ENCODE results near the gene ENTREP1.

The ENTREP1 gene

DNA sequence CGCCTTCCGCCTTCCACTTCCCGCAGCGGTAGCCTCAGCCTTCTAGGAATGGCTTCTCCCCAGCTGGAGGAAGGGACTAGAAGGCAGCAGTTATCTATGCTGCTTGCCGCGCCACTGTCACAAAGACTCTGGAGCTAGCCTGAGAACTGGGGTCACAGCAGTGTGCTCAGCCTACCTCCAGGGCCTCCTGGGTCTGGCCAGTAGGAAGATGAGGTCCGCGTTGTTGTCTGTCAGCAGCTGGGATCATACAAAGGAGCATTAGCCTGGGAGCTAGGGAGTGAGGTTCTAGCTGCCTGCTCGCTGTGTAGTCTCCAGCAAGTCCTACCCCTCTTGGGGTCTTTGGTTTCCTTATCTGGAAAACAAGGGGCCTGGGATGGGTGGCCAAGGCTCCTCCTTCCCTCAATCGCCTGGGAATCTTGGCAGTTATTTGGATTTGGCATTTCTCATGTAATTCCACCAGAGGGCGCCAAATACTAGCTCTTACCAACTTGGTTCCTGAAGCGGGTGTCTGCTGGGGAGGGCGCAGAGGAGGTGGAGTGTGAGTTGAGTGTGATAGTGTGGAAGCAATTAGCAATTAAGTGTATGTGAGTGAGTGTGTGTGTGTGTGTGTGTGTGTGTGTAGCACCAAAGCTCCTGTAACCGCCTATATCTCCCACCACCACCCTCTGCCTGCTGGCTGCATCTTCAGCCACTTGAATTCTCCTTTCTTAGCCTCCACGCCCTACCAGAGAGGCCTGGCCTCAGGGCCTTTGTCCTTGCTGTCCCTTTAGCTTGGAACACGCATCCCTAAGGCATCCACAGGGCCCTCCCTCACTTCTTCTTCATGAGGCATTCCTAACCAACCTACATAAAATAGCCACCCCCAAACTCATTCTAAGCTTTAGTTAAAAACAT, 97.1 kb downstream of the ENTREP1 start:
- TF ChIP-seq, protein P1, sequence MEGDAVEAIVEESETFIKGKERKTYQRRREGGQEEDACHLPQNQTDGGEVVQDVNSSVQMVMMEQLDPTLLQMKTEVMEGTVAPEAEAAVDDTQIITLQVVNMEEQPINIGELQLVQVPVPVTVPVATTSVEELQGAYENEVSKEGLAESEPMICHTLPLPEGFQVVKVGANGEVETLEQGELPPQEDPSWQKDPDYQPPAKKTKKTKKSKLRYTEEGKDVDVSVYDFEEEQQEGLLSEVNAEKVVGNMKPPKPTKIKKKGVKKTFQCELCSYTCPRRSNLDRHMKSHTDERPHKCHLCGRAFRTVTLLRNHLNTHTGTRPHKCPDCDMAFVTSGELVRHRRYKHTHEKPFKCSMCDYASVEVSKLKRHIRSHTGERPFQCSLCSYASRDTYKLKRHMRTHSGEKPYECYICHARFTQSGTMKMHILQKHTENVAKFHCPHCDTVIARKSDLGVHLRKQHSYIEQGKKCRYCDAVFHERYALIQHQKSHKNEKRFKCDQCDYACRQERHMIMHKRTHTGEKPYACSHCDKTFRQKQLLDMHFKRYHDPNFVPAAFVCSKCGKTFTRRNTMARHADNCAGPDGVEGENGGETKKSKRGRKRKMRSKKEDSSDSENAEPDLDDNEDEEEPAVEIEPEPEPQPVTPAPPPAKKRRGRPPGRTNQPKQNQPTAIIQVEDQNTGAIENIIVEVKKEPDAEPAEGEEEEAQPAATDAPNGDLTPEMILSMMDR (IDR thresholded peaks at IDR 0.05), result peak; percentile 67

DNA sequence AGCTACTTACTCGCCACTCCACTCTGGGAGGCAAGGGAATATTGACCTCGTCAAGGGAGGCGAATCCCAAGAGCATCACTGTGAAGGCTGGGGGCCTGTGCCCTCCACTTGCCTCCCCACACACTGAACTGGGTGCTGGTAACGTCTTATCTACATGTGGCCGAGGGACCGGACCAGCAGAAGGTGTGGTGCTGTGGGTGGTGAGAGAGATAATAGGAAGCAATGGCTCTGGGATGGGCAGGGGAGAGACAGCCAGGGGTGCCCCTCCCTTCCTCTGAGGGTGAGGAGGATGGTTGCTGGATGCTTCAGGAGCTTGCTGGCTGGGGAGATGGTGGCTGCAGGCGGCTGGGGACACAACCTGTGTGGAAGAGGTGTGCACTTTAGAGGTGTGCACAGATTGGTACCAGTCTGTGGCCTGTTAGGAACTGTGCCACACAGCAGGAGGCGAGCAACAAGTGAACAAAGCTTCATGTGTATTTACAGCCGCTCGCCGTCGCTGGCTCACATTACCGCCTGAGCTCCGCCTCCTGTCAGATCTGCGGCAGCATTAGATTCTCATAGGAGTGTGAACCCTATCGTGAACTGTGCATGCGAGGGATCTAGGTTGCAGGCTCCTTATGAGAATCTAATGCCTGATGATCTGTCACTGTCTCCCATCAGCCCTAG, 100.3 kb downstream of the ENTREP1 start:
- TF ChIP-seq, protein P1 (IDR thresholded peaks at IDR 0.05), result no peak

DNA sequence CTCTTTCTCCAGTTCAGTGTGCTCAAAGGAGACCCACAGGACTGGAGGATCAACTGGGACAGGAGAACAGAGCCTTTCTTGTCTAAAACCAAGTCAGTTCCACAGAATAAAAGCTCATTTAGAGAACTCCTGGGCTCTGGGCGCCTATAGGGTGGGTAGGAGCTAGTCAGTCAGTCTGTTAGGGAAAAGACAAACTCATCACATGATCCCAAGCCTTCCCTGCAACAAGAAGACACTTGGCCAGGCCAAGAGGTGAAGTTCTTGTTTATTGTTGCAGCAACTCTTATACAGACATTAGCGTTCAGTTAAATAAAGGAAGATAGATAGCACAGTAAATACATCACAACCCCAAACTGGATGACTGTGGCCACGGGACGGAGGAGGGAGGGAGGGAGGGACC, 102.3 kb downstream of the ENTREP1 start:
- TF ChIP-seq, protein P1 (IDR thresholded peaks at IDR 0.05), result no peak

DNA sequence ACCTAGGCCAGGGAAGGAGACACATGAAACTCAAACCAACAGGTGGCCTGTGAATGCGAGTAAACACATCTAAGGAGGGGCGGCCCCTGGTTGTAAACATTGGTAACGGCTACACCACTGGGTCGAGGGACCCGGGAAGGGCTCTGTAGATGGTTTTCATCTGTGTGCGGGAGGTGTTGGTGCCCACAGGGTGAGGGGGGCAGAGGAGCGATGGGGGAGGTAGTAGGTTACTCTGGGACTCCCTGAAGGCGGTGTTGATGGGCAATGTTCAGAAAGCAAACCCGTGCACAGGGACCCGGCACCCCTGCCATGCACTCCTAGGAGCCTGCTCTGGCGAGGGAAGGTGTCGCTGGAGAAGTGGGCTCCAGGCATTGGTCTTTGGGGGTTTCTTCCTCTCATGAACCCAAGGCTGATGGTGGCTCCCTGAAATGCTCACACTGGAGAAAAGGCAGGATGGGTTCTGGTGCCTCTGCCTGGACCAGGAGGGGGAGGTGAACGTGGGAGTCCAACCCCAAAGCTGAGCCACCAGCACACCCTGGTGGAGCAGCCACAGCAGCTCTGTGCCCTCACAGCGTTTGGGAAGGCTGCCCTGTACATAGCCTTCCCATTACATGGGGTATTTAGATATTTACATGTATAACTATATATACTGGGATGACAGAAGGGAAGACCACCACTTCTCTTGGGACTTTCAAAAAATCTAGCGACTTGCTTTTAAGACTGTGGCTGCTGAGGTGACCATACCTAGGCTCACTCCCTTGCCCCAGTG, 103.2 kb downstream of the ENTREP1 start:
- TF ChIP-seq, protein P1 (IDR thresholded peaks at IDR 0.05), result no peak

DNA sequence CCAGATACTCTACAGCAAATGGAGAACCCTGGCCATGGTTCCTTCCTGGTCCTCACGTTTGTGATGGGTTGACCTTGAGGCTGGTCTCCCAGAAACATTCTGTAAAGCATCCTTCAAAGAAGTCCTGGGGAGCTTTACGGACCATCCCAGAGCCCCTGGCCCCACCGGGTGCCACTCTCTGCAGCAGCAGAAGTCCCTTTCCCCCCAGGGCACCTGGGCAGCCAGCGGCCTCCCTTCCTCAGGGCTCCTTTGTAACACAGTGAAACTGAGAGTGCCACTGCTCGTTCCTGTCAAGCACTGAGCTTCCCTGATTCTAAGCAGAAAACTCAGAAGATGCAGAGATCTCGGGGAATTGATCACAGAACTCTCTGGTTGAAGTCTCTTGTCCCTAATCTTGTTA, 104.3 kb downstream of the ENTREP1 start:
- TF ChIP-seq, protein P1 (IDR thresholded peaks at IDR 0.05), result no peak

DNA sequence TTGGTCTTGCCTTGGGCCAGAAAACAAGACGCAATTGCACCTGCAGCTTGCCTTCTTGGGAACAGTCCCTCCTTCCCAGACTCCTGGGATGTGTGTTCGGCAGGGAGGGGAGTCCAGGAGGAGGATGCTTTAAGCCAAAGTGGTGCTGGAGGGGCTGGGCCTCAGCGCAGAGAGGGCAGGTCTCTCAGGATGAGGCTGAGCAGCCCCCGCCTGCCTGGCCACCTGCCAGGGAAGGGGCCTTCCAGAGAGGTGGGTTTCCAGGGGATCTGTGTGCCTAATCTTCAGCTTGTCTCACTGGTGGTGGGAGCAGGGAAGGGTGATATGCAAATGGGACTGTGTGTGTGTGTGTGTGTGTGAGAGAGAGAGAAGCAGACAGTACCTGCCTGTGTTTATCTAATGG, 105.2 kb downstream of the ENTREP1 start:
- TF ChIP-seq, protein P1 (IDR thresholded peaks at IDR 0.05), result no peak

DNA sequence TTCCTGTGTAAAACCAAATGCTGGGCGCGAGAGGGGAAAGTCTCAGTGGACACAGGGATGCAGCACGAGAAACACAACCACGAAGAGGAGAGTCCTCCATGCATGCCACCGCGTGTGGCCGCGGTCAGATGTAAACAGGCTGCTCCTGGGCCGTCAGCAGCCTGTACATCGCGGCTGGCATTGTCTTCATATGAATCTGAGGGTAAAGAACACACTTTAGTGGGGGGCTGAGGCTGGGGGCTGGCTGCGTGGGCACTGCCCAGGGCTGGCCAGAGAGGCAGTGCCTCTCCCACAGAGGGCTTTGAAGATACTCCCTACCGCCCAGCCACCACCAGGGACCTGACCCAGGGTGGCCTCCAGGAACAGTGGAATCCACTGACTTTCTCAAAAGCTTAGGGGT, 106.2 kb downstream of the ENTREP1 start:
- TF ChIP-seq, protein P1 (IDR thresholded peaks at IDR 0.05), result no peak
